OCI-LY7 (cell line): ENCODE data around the gene FAM76A. TPM values are rescaled to one million over a fixed set of nuclear protein-coding genes. Genes with fewer than 3 reads are reported as not detected.
"Not testable (repeated sequence)": the region's sequence is repeated elsewhere in the genome, so short reads cannot be mapped to it uniquely, and the experiment has no call there.

Experiments used
- BruUV-seq: library from RNA; stranded (reverse); fragments of 400-500 nt; replicated peaks from 2 replicates; lab custom pipeline; 2021; lab: Mats Ljungman, UMichigan
- CTCF ChIA-PET: fragments of 300-600 bp; sonication (Branson Sonifier 250); formaldehyde crosslinking; loops from one replicate; lab custom pipeline; 2022; ENCODE audit warnings: antibody characterized with exemption; ENCODE audit not compliant: unreplicated experiment; lab: Charles Lee
- POLR2A ChIA-PET: fragments of 300-600 bp; sonication (Branson Sonifier 250); formaldehyde crosslinking; loops from one replicate; lab custom pipeline; 2022; ENCODE audit warnings: antibody characterized with exemption; lab: Charles Lee
- DNase-seq: peaks from one replicate; pipeline ENCODE4 v3.0.0-alpha.2; 2015; ENCODE audit warnings: low spot score
- H2AFZ ChIP-seq: fragments of 200-600 bp; sonication (generic), shearing (Covaris generic); 2 replicates; pipeline ENCODE4 v1.6.1; 2014; ENCODE audit warnings: mild to moderate bottlenecking, antibody characterized with exemption, low read length, moderate library complexity
- H3K27ac ChIP-seq: fragments of 200-600 bp; sonication (generic); 2 replicates; pipeline ENCODE4 v1.5.1; 2014; ENCODE audit warnings: mixed run types, low read depth, mild to moderate bottlenecking, moderate library complexity, low read length, inconsistent platforms; ENCODE audit not compliant: poor library complexity, severe bottlenecking
- H3K36me3 ChIP-seq: fragments of 200-600 bp; sonication (generic); 2 replicates; pipeline ENCODE4 v1.6.1; 2014; ENCODE audit warnings: mild to moderate bottlenecking, antibody characterized with exemption, low read length, moderate library complexity, mixed read lengths; ENCODE audit not compliant: insufficient read depth
- H3K4me1 ChIP-seq: fragments of 200-600 bp; sonication (generic); 2 replicates; pipeline ENCODE4 v1.5.1; 2014; ENCODE audit warnings: mild to moderate bottlenecking, low read length; ENCODE audit not compliant: insufficient read depth, poor library complexity, severe bottlenecking
- H3K4me2 ChIP-seq: fragments of 200-600 bp; sonication (generic); 2 replicates; pipeline ENCODE4 v1.6.1; 2014; ENCODE audit warnings: mild to moderate bottlenecking, low read length
- H3K4me3 ChIP-seq: fragments of 200-600 bp; sonication (generic); 2 replicates; pipeline ENCODE4 v1.5.1; 2014; ENCODE audit warnings: mild to moderate bottlenecking, low read depth, low read length; ENCODE audit not compliant: poor library complexity, severe bottlenecking
- H3K79me2 ChIP-seq: fragments of 200-600 bp; sonication (generic); 2 replicates; pipeline ENCODE4 v1.6.1; 2016; ENCODE audit warnings: low read depth, mild to moderate bottlenecking, low read length, moderate library complexity, mixed read lengths; ENCODE audit not compliant: insufficient read depth
- H3K9me2 ChIP-seq: fragments of 200-600 bp; sonication (generic); 2 replicates; pipeline ENCODE4 v1.6.1; 2016; ENCODE audit warnings: mild to moderate bottlenecking, low read length, mixed read lengths; ENCODE audit not compliant: insufficient read depth
- H3K9me3 ChIP-seq: fragments of 200-600 bp; sonication (generic); 2 replicates; pipeline ENCODE4 v1.6.1; 2014; ENCODE audit warnings: mild to moderate bottlenecking, mixed run types, low read length, mixed read lengths
- H4K20me1 ChIP-seq: fragments of 200-600 bp; sonication (generic); 2 replicates; pipeline ENCODE4 v1.6.1; 2014; ENCODE audit warnings: mild to moderate bottlenecking, antibody characterized with exemption, low read length, moderate library complexity, mixed read lengths; ENCODE audit not compliant: insufficient read depth
- CTCF ChIP-seq: fragments of 200-600 bp; sonication (generic); conservative IDR thresholded peaks from 2 replicates; pipeline ENCODE4 v1.5.1; 2014; ENCODE audit warnings: mild to moderate bottlenecking, antibody characterized with exemption, low read length, moderate library complexity, mixed read lengths
- EZH2phosphoT487 ChIP-seq: fragments of 200-600 bp; sonication (generic); IDR thresholded peaks from 2 replicates; pipeline ENCODE4 v1.6.1; 2018; ENCODE audit warnings: low read depth, borderline replicate concordance, mild to moderate bottlenecking, mixed run types, antibody characterized with exemption, low read length, moderate library complexity, mixed read lengths
- intact Hi-C: fragments of 100-400 bp; cut with micrococcal nuclease; formaldehyde crosslinking; loops from one replicate; pipeline ENCODE4 v1.10.0; 2022; ENCODE audit not compliant: unreplicated experiment
- total RNA-seq, 2 experiments: library from RNA; depleted of rRNA in 1 of 2; stranded (reverse); fragments of >200 nt in 1 of 2; shearing (Covaris generic) in 1 of 2; gene quantifications; 2 replicates each; pipeline ENCODE4 v1.2.3, GENCODE V29; 2014 to 2022

The FAM76A gene
- total RNA-seq, 2 experiments from 2014 or later = 16.3 to 18.6 TPM

DNA sequence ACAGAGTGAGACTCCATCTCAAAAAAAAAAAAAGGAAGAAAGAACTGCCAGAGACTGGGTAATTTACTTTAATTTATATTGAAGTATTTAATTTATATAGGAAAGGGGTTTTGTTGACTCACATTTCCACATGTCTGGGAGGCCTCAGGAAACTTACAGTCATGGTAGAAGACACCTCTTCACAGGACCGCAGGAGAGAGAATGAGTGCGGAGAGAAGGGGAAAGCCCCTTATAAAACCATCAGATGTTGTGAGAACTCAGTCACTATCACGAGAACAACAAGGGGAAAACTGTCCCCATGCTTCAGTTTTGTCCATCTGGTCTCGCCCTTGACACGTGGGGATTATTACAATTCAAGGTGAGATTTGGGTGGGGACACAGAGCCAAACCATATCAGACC is 79.0 kb downstream of the FAM76A start:
- H3K79me2 ChIP-seq = no peaks in the 10 kb centered on the region

DNA sequence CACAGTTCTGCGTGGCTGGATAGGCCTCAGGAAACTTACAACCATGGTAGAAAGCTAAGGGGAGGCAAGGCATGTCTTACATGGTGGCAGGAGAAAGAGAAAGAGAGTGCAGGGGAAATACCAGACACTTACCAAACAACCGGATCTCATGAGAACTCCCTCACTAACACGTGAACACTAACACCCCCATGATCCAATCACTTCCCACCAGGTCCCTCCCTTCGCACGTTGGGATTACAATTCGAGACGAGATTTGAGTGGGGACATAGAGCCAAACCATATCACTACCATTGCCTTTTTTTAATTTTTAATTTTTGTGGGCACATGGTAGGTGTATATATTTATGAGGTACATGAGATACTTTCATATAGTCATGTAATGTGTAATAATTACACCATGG is 81.0 kb downstream of the FAM76A start:
- Histone ChIP-seq H3K4me3 (no peak overlapping the region), H3K9me3 (no peaks in the 10 kb centered on the region), H2AFZ (no peak overlapping the region), H3K79me2 (no peaks in the 10 kb centered on the region), H3K4me2 (no peak overlapping the region), H3K36me3 (peaks cover 45% of the 10 kb centered on the region), H3K9me2 (no peaks in the 10 kb centered on the region), H3K4me1 (no peaks in the 10 kb centered on the region), H3K27ac (no peak overlapping the region), H4K20me1 (no peaks in the 10 kb centered on the region)
- POLR2A ChIA-PET = interaction anchor here (0.7 kb wide), 1 partner anchor 29 kb away, joined by 3 read pairs; no protein-coding TSS in a partner anchor
- DNase-seq = no peak
- CTCF ChIA-PET = no interaction called here
- intact Hi-C loops = no loop called here
- BruUV-seq = no TSS peak
- TF ChIP-seq EZH2phosphoT487 (no peak), CTCF (no peak)

More for the DNA sequence above, 79.0 kb downstream of the FAM76A start:
- POLR2A ChIA-PET = no interaction called here
- BruUV-seq = no TSS peak
- no peak overlapping the region for H3K4me3 ChIP-seq
- H3K36me3 ChIP-seq = peaks cover 58% of the 10 kb centered on the region
- H3K9me2 ChIP-seq = no peaks in the 10 kb centered on the region
- H2AFZ ChIP-seq = no peak overlapping the region
- no peak overlapping the region for H3K4me2 ChIP-seq
- no peak for DNase-seq
- H4K20me1 ChIP-seq = no peaks in the 10 kb centered on the region
- intact Hi-C loops = no loop called here
- CTCF ChIA-PET = no interaction called here
- TF ChIP-seq EZH2phosphoT487 (no peak), CTCF (no peak)
- no peak overlapping the region for H3K27ac ChIP-seq
- H3K4me1 ChIP-seq = no peaks in the 10 kb centered on the region
- H3K9me3 ChIP-seq = no peaks in the 10 kb centered on the region

GRCh38 chr1:27807385-27807784 is 81.6 kb downstream of the FAM76A start:
- CTCF ChIA-PET = no interaction called here
- Histone ChIP-seq H3K79me2 (no peaks in the 10 kb centered on the region), H3K4me1 (no peaks in the 10 kb centered on the region), H3K36me3 (peaks cover 39% of the 10 kb centered on the region), H3K4me2 (no peak overlapping the region), H3K27ac (no peak overlapping the region), H2AFZ (no peak overlapping the region), H3K9me2 (no peaks in the 10 kb centered on the region), H3K9me3 (no peaks in the 10 kb centered on the region), H3K4me3 (no peak overlapping the region), H4K20me1 (no peaks in the 10 kb centered on the region)
- no TSS peak for BruUV-seq
- POLR2A ChIA-PET = no interaction called here
- TF ChIP-seq EZH2phosphoT487 = no peak
- no peak for TF ChIP-seq CTCF
- intact Hi-C loops = no loop called here
- DNase-seq = no peak

DNA sequence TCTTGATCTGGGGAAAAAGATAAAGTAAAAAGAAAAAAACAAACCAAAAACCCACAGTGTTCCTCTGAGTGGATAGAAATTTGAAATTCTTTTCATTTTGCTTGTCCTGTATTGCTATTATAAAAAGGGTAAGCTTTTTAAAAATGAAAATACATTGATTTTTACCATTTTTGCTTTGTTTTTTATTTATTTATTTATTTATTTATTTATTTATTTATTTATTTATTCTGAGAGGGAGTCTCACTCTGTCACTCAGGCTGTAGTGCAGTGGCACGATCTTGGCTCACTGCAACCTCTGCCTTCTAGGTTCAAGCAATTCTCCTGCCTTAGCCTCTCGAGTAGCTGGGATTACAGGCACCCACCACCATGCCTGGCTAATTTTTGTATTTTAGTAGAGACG is 82.4 kb downstream of the FAM76A start:
- CTCF ChIA-PET, H2AFZ ChIP-seq, H3K9me2 ChIP-seq, H3K79me2 ChIP-seq, DNase-seq, H3K27ac ChIP-seq, intact Hi-C loops, H4K20me1 ChIP-seq, POLR2A ChIA-PET, H3K4me3 ChIP-seq, H3K9me3 ChIP-seq, H3K4me2 ChIP-seq, H3K4me1 ChIP-seq, BruUV-seq: not testable (repeated sequence)
- peaks cover 35% of the 10 kb centered on the region for H3K36me3 ChIP-seq
